MG63 (cell line): Measurements from ENCODE around the gene UBL4A. TPM values are rescaled to one million over a fixed set of nuclear protein-coding genes. Genes with fewer than 3 reads are reported as not detected.

Experiments used
- DNase-seq: peaks from one replicate; pipeline ENCODE4 v3.0.0-alpha.2; 2020
- H3K27me3 ChIP-seq: fragments of 250-450 bp; sonication (Bioruptor Pico); 2 replicates; pipeline ENCODE4 v1.5.1; 2020; ENCODE audit warnings: mild to moderate bottlenecking, moderate library complexity
- H3K36me3 ChIP-seq: fragments of 250-450 bp; sonication (Bioruptor Pico); 2 replicates; pipeline ENCODE4 v1.5.1; 2020; ENCODE audit warnings: mild to moderate bottlenecking, moderate library complexity
- H3K4me3 ChIP-seq: fragments of 250-450 bp; sonication (Bioruptor Pico); 2 replicates; pipeline ENCODE4 v1.5.1; 2020; ENCODE audit warnings: mild to moderate bottlenecking, moderate library complexity
- H3K9me3 ChIP-seq: fragments of 250-450 bp; sonication (Bioruptor Pico); 2 replicates; pipeline ENCODE4 v1.5.1; 2020; ENCODE audit warnings: mild to moderate bottlenecking, moderate library complexity
- total RNA-seq: library from RNA; depleted of rRNA; stranded (reverse); fragments of >200 nt; shearing (Covaris generic); gene quantifications from 2 replicates; pipeline ENCODE4 v1.2.3, GENCODE V29; 2014; ENCODE audit warnings: low replicate concordance; rRNA removed

UBL4A gene
- total RNA-seq, 1 experiment from 2014 or later: 101 TPM

DNA sequence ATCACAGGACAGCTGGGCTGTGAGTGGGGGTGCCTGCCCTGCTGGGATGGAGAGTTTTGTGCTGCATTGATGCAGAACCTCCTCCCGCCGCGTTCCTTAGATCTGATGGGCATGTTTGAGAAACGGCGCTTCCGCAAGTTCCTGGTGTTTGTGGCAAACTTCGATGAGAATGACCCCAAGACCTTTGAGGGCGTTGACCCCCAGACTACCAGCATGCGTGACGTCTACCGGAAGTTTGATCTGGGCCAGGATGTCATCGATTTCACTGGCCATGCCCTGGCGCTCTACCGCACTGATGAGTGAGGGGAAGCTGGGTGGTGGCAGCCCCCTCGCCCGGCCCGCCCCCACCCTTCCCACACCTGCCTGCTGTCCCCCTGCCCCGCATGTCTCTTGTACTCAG, 46.6 kb downstream of the UBL4A start:
- no peak for DNase-seq
- no peak overlapping the region for H3K4me3 ChIP-seq
- no peaks in the 10 kb centered on the region for H3K9me3 ChIP-seq
- H3K27me3 ChIP-seq: no peaks in the 10 kb centered on the region
- peaks cover 7% of the 10 kb centered on the region for H3K36me3 ChIP-seq

DNA sequence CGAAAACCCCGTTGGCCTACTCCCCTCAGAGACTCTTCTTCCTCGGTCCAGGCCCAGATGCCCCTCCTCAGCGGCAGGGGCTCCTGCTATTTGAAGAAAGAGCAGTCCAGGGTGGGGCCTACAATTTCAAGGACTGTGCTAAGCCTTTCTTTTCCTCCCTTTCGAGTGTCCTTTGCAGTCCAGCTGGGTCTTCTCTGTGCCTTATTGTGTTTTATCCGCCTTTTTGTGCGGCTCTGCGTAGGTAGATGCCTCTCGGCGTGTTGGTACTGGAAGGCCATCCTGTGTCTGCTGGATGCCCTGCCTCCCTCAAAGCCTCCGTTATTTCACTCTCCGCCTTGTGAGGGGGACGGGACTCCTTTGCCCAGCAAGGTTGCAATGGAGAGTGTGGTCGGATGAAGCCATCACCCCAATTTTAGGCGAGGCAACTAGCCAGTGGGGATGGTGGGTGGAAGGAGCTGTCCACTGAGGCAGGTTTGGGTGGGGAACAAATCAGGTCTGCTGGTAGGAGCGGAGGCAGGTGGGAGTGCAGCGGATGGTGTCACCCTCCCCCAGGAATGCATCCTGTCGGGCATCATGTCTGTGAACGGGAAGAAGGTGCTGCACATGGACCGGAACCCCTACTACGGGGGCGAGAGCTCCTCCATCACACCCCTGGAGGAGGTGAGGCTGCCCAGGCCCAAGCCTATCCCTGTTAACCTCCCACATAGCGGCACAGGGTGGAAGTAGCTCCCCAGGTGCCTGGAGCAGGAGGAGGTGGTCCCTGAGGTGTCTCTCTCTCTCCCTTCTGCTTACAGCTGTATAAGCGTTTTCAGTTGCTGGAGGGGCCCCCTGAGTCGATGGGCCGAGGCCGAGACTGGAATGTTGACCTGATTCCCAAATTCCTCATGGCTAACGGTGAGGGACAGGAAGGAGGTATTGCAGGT, 48.2 kb downstream of the UBL4A start:
- DNase-seq: no peak
- no peaks in the 10 kb centered on the region for H3K27me3 ChIP-seq
- H3K4me3 ChIP-seq: peak overlapping the region; percentile 62
- no peaks in the 10 kb centered on the region for H3K9me3 ChIP-seq
- H3K36me3 ChIP-seq: peaks cover 7% of the 10 kb centered on the region

DNA sequence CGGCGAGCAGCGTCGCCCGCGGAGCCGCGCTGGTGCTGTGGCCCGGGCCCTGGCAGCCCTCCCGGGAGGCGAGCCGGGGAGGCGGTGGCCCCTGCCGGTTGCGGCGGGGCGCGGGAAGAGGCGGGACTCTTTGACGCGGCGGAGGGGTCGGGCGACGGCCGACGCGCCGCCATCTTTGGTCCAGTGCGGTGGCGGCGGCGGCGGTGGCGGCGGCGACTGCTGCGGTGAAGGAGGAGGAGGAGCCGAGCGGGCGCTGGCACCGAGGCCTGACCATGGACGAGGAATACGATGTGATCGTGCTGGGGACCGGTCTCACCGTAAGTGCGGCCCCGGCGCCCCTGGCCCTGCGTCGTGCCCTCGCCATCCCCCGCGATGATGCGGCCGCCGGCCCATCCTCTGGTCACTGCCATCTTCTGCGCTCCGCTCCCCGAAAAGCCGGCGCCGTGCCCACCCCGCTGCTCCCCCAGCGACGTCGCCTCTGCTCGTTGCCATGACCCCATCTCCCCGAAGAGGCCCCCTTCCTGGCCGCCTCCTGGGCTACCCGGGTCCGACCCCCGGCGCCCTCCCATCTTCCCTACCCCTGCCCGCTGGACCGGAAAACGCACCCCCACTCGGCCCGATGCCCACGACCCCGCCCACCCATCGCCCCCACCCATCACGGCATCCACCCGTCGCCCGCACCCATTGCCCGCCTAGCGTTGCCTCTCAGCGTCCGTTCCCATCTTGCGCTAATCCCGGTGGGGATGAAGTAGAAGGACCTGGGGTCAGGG, 49.2 kb downstream of the UBL4A start, which contains the start of gene GDI1:
GDI1 (plus strand) TSS at position 172 of the 770 bp plus-strand sequence; CDS start at position 273, 101 bp downstream.
- peaks cover 7% of the 10 kb centered on the region for H3K36me3 ChIP-seq
- peak; percentile 60 for DNase-seq
- H3K4me3 ChIP-seq: peak within 1 kb of the TSS; percentile 62
- no peaks in the 10 kb centered on the region for H3K9me3 ChIP-seq
- H3K27me3 ChIP-seq: no peaks in the 10 kb centered on the region

DNA sequence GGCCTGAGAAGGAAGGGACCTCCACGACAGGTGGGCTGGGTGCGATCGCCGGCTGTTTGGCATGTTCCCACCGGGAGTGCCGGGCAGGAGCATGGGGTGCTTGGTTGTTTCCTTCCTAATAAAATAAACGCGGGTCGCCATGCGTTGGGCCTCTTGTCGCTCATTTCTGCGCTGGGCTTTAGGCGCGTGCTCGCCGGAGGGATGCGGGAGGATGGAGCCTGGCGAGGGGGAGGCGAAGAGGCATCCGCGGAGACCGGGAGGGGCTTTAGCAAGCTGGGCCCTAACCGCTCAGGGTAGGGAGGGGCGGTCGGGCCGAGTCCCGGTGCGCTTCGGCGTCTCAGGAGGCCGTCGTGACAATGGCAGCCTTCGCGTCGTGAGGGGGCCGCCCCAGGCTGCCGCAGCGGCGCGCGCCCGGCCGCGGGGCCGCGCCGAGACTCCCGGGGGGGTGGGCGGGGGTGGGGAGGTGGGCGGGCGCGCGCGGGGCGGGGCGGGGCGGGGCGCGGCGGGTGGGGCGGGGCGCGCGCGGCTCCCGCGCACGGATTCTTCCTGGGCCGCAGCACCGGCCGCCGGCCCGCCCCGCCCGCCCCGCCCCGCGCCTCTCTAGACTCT, 49.9 kb downstream of the UBL4A start:
- DNase-seq: no peak
- Histone ChIP-seq H3K27me3 (no peaks in the 10 kb centered on the region), H3K9me3 (no peaks in the 10 kb centered on the region), H3K36me3 (peaks cover 7% of the 10 kb centered on the region), H3K4me3 (peak overlapping the region; percentile 62)

DNA sequence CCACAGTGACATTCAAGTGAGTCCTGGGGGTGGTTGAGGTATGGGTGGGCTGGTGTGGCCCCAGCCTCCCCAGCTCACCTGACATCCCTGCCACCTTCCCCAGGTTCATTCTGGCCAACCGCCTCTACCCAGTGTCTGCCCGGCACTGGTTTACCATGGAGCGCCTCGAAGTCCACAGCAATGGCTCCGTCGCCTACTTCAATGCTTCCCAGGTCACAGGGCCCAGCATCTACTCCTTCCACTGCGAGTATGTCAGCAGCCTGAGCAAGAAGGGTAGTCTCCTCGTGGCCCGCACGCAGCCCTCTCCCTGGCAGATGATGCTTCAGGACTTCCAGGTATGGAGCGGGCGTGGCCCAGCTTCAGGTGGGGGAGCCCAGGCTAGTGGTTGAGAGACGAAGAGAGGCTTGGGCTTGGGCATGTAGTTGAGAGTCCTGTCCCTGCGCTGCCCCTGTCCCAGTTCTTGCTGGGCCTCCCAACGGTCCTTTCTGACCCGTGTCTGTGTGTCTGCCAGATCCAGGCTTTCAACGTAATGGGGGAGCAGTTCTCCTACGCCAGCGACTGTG, 51.2 kb downstream of the UBL4A start:
- Histone ChIP-seq H3K27me3 (no peaks in the 10 kb centered on the region), H3K9me3 (no peaks in the 10 kb centered on the region), H3K36me3 (peaks cover 7% of the 10 kb centered on the region), H3K4me3 (no peak overlapping the region)
- no peak for DNase-seq

DNA sequence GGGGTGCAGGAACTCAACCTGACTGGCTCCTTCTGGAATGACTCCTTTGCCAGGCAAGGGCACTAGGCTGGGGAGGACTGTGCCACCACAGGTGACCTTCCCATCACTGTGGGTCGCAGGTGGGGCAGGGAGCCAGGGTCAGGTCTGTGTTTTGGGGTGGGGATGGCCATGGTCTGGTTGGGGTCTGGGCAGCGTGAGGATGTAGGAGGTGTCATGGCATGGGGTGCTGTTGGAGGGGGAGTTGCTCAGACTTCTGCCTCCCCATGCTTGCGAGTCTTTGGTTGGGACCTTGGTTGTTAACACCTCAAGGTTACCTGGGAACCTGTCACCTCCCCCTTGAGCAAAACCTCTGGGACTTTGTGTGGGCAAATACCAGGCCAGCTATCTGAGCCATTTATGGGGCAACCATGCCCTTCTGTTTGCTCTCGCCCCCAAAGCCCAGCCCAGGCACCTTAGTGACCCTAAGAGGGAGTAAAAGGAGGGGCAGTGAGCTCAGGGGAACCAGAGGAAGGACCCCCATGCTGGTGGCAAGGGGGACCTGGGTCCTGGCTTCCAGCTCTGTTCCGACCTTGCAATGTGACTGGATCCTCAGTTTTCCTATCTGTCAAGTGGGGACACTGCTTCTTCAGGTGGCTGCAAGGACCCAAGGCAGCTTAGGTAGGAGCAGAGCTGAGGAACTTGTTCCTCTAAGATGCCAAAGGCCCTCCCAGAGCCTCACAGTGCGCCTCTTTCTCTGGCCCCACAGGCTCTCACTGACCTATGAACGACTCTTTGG, 51.8 kb downstream of the UBL4A start:
- H3K27me3 ChIP-seq: no peaks in the 10 kb centered on the region
- DNase-seq: no peak
- peaks cover 7% of the 10 kb centered on the region for H3K36me3 ChIP-seq
- no peaks in the 10 kb centered on the region for H3K9me3 ChIP-seq
- H3K4me3 ChIP-seq: no peak overlapping the region

Other genes starting within 250 kb of the UBL4A start
- not detected in 2 replicates for gene OPN1MW3, start 229.0 kb downstream of the UBL4A start, total RNA-seq
- not detected in 2 replicates for gene TEX28, start 191.5 kb downstream of the UBL4A start, total RNA-seq
- gene TKTL1, start 190.8 kb downstream of the UBL4A start, total RNA-seq: not detected in 2 replicates
- 1,037 and 1,563 TPM in 2 replicates for gene FLNA, start 112.0 kb downstream of the UBL4A start, total RNA-seq
- 48.7 and 62.4 TPM in 2 replicates for gene EMD, start 107.3 kb downstream of the UBL4A start, total RNA-seq
- 2,393 and 3,736 TPM in 2 replicates for gene RPL10, start 88.2 kb downstream of the UBL4A start, total RNA-seq
- gene DNASE1L1, start 77.4 kb downstream of the UBL4A start, total RNA-seq: 20.0 and 21.9 TPM in 2 replicates
- gene TAFAZZIN, start 75.1 kb downstream of the UBL4A start, total RNA-seq: 15.1 and 16.2 TPM in 2 replicates
- 53.2 and 62.2 TPM in 2 replicates for gene ATP6AP1, start 57.9 kb downstream of the UBL4A start, total RNA-seq
- gene GDI1, start 49.5 kb downstream of the UBL4A start, total RNA-seq: 43.6 and 59.8 TPM in 2 replicates
- 33.4 and 35.4 TPM in 2 replicates for gene FAM50A, start 42.5 kb downstream of the UBL4A start, total RNA-seq
- 0.27 and 5.0 TPM in 2 replicates for gene PLXNA3, start 28.3 kb downstream of the UBL4A start, total RNA-seq
- gene LAGE3, start 7.3 kb downstream of the UBL4A start, total RNA-seq: 20.5 and 25.7 TPM in 2 replicates
- 5.1 and 15.2 TPM in 2 replicates for gene SLC10A3, start 4.0 kb upstream of the UBL4A start, total RNA-seq
- 22.3 and 48.2 TPM in 2 replicates for gene FAM3A, start 29.6 kb upstream of the UBL4A start, total RNA-seq
- 50.4 and 61.8 TPM in 2 replicates for gene G6PD, start 60.2 kb upstream of the UBL4A start, total RNA-seq
- gene IKBKG, start 61.0 kb upstream of the UBL4A start, total RNA-seq: 18.5 and 31.4 TPM in 2 replicates
- gene CTAG1A, start 98.5 kb upstream of the UBL4A start, total RNA-seq: not detected in 2 replicates
- gene CTAG1B, start 132.7 kb upstream of the UBL4A start, total RNA-seq: not detected in 2 replicates
- gene CTAG2, start 167.0 kb upstream of the UBL4A start, total RNA-seq: not detected in 2 replicates